HG02973 (cell line): ENCODE data around the gene NUP50.
"Not testable (repeated sequence)": the region's sequence is repeated elsewhere in the genome, so short reads cannot be mapped to it uniquely, and the experiment has no call there.

Experiments
- ATAC-seq: cut with Tn5 transposase; IDR thresholded peaks from one replicate; pipeline ENCODE4 v1.9.1; 2021; ENCODE audit warnings: moderate library complexity; ENCODE audit not compliant: unreplicated experiment

The NUP50 gene

DNA sequence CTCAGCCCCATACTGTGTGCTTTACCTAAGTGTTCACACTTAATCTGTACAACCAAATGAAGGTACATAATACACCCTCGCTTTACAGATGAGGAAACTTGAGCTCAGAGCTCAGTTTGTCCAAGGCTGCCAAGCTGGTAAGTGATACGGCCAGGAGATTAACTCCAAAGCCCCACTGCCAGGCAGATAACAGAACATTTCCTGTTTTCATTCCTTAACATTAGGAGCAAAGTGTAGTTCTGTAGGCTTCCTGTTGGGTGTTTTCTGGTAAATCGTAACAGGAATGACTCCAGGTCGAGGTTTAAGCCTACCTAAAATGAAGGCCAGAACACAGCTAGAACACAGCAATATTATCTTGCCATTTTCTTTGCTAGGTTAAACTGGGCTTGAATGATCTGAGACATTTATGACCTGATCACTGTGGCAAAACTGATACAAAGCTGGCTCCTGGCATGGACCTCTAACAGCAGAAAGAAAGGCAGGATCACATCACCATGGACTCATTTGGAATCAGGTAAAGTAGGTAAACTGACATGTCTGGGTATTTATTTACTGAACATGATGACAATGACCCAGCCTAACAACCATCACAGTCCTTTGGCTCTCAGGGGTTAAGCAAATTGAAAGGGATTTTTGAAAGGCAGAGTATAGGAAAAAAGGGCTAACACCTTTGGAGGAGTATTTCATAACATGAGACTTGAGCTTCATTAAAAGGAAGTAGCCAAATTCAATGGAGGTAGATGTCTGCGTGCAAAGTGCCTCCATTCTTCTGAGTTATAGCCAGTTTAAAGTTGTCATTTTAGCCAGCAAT lies 3.9 kb upstream of the NUP50 start:
- no peak for ATAC-seq

DNA sequence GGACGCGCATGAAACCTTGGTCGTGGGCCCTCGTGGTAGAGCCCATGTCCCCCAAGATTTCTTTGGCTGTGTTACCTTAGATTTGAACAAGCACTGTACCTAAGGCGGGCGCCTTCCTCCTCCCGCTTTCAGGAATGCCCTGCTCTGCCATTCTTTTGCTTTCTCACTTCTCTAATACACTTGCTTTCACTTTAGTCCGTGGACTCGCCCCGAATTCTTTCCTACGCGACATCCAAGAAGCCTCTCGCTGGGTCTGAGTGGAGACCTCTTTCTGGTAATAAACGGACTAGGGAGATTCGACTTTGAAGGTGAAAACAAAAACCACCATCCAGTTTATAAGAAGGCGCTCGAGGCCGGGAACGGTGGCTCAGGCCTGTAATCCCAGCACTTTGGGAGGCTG lies 1.2 kb upstream of the NUP50 start:
- ATAC-seq: no peak

DNA sequence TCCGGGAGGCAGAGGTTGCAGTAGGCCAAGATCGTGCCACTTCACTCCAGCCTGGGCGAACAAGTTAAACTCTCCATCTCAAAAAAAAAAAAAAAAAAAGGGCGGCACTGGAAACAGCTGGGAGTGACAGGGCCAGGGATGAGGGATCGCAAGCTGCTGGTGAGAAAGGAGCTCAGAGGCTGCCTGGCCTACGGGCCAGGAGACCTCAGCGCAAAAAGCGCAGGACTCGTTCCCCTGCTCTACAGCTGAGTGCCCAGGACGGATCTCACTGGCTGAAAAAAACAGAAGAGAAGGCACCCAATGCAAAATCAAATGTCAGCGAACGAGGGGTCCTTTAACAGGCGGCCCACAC lies 650 bp upstream of the NUP50 start:
- ATAC-seq: peak; percentile 2

DNA sequence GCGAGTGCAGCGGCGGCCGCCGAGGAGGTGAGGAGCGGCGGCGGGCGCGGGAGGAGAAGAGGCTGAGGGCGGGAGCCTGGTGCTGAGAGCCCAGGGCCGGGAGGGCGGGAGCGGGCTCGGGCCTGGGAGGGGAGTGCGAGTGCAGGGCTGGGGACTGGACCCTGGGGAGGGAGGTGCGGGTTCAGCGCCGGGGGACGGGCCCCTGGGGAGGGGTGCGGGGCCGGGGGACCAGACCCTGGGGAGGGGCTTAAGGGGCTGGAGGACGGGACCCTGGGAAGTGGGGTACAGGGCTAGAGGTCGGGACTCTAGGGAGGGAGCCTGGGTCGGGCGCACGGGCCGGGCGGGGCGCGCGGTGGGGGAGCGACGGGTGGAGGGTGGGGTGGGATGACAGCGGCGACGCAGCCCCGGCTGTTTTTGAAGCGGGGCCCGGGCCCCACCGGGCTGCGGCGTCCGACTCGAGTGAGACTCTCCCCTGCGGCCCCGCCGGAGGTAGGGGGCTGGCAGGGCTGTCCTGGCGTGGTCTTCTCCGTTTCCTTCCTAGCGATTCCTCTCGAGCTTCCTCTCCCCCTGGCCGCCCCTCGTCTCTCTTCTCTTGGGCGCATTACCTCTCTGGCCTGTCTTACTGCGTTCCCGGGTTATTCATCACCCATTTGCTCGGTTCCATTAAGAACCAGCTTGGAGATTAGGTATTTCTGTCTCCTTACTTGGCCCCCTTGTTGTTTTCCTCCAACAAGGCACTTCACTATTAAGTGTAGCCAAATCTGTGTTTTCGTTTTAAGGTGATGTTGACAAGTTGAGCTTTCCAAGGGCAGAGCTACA lies 754 bp downstream of the NUP50 start:
- ATAC-seq: peak; percentile 35

DNA sequence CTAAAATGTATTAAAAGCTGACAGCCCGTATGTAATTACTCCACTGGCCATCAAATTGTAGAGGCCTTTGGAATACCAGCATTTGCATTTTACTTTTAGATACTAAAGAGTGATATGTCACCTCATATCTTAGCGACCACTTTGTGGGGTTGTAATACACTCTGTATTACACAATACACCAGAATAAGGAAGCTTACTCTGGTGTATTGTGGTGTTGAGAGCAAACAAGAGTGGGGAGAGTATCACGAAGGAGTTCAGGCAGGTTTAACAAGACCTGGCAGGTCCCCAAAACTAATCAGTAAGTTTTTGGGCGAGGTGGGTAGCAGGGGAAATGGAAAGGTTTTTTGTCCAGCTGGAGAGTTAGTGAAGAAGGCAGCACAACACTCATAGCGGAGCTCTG lies 3.2 kb downstream of the NUP50 start:
- ATAC-seq: no peak

DNA sequence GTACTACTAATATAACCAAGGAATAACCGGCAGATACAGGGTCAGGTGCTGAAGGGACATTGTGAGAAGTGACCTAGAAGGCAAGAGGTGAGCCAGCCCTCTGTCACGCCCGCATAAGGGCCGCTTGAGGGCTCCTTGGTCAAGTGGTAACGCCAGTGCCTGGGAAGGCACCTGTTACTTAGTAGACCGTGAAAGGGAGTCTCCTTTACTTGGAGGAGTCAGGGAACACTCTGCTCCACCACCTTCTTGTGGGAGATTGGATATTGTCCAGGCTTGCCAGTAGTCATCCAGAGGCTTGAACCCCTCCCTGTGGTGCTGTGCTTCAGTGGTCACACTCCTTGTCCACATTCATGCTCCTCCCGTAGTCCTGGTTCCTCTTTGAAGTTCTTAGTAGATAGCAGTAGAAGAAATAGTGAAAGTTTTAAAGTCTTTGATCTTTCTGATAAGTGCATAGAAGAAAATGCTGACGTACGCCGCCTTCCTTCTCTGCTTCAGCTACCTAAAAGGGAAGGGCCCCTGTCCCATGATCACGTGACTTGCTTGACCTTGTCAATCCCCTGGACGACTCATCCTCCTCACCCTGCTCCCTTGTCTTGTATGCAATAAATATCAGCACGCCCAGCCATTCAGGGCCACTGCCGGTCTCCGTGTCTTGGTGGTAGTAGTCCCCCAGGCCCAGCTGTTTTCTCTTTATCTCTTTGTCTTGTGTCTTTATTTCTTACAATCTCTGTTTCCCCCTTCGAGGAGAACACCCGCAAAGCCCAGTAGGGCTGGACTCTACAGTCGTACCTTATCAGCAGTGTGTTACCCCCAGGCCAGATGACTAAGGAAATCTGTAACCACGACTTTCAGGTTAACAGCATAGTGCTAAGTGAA lies 6.1 kb downstream of the NUP50 start:
- no peak for ATAC-seq

DNA sequence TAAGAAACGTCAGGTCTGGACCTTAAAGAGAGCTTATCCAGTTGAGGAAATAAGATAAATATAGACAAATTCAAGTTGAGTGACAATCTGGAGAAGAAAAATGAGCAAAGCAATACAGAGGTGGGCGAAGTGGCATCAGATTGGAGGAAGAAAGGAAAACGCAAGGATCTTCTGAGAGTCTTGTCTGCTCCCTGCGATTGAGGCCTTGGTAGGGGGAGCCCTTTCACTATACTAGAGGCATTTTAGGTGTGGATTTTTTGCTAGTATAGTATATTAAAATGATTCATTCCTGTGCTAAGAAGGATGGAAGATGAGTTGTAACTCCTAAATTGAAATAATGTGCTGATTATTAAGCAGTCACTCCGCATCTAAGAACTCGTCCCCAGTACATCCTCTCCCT lies 8.1 kb downstream of the NUP50 start:
- ATAC-seq: no peak

DNA sequence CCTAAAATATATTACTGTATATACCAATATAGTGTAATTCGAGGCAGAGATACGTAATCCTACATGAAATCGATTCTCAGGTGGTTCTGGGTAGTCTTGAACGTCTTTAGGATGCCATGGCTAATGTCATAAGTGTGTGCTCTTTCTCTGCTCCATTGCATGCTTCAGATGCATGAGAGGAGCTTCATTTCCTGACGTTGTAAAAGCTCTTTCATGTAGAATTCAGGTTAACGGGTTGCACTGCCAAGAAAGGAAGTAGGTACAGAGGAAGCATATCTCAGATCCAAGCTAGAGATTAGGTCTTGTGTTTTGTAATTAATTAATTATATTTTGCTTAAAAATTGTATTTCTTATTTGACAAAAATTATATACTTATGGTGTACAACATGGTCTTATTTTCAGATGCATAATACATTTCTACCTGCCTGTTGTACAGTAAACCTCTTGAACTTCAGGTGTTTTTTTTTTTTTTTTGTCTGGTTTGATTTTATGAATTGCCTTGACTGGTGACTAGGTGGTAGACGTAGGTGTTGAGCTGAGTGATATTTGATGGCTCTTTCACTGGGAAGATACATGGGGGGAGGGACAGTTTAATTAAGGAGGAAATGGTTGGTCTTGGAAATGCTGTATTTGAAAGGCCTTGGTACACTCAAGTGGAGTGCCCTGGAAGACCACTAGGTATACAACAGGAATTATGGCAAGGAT lies 9.3 kb downstream of the NUP50 start:
- ATAC-seq: no peak

DNA sequence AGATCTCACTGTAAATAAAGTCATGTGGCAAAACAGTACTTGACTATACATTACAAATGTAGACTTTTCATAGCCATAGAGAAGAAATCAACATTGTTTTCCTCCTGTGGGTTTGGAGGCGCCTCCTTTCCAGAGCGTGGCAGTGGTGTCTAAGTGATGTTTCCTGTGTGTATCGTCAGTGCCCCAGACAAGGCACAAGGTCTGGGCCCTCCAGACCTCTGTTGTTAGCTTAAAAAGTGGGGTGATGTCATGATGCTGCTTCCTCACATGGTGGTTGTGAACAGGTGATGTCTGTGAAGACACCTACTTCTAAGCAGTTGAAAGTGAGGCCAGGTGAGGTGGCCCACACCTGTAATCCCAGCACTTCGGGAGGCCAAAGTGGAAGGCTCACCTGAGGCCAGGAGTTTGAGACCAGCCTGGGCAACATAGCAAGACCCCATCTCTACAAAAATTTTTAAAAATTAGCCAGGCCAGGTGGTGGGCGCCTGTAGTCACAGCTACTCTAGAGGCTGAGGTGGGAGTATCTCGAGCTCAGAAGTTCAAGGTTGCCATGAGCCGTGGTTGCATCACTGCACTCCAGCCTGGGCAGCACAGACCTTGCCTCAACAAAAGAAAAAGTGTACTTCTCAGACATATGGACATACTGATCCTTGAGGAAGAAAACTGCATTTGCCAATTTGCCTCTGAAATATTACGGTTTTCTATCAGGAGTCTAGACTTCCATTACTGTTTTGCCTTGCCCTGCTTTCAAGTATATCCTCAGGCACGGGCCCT lies 15.7 kb downstream of the NUP50 start:
- ATAC-seq: no peak

DNA sequence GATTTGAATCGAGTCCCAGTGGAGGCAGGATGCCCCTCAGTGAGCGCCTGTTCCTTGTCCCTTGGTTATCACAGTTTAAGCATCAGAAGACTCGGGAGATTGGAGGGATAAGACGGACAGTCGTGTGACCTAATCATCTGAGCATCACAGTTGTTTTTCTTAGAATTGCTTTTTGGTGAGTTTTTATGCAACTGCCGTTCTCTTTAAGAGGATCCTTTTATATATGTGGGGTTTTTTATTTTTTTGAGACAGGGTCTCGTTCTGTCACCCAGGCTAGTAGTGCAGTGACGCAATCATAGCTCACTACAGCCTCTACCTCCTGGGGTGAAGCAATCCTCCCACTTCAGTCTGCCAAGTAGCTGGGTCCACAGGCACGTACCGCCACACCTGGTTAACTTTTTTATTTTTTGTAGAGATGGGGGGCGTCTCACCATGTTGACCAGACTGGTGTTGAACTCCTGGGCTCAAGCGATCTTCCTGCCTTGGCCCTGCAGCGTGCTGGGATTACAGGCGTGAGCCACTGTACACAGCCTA lies 16.5 kb downstream of the NUP50 start:
- ATAC-seq: no peak

DNA sequence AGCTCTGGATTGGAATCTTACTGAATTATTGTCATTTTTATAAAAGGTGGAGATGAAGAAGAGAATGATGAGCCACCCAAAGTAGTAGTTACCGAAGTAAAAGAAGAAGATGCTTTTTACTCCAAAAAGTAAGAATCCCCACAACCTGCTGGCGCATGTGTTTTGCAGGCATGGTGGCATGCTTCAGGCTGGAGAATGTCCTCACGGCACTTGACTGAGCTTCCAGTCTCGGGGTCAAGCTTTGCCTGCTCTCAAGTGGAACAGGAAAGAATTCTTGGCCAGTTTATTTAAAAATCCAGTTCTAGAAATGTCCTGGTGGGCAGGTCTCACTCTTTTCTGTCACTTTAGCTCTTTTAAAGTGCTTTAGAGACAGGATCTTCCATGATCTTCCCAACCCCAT lies 17.5 kb downstream of the NUP50 start:
- no peak for ATAC-seq

DNA sequence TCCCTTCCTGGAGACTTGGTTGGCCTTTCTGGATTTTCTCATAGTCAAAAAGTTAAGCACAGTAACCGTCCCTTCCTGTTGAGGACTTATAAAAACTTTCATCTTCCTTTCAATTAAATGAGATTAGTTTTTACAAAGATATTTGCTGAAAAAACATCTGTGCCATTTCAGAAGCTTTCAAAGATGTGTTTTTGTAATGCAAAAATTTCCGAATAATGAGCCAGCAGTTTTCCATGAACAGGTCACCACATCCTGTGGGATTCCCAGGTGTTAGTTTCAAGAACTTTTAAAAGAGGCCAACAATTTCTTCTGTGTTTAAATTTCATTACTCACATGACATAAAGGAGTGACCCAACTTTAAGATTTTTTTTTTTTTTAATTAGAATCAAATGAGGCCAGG lies 18.0 kb downstream of the NUP50 start:
- no peak for ATAC-seq

DNA sequence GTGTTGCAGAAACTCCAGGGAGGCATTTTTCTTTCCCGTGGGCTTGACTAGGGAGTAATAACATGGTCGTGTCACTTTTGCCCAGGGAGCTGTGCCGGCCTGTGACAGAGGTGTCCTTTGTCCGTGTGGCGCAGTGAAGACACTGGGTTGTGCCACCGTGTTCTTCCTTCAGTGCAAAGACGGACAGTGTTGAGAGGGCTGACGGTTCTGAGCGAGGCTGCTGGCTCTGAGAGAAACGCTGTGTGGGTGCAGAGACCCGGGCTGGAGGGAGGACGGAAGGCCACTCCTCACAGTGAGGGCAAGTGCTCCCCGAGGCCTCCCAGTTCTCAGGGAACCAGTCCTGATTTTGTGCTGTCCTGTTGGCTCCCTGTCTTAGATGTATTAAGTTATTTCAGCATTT lies 20.2 kb downstream of the NUP50 start:
- ATAC-seq: no peak

DNA sequence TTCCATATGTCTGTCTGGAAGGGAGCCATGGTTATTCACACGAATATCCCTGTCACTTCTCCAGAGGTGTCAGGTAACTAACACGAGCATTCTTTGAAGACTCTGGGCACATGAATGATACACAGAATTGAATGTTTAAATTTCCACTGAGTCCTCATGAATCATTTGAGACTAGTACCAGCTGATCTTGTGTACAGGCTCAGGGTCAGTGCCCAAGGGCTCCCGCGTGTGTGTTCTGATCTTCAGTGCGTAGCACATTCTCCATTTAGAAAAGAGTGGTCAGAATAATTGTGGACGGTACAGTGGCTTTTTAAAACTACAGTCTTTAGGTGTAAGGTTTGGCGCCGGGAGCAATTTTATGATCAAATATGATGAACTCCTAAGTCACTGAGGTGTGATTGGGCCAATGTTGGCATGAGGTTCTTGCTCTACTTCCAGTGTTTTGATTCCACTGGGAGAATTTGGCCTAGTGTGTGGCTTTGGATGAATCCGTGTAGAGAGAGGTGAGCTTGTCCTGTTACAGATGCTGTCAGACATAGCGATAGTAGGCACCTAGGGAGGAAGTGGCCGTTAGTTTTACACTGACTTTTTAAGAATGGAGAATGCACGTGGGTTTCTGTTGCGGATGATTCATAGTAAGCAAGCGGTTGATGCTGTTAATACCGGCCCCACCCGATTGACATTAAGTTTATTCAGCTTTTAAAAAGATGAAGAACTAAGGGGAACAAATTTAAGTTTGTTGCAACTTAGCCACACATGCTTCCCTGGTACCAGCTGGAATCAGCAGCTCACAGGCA lies 22.2 kb downstream of the NUP50 start:
- ATAC-seq: no peak

DNA sequence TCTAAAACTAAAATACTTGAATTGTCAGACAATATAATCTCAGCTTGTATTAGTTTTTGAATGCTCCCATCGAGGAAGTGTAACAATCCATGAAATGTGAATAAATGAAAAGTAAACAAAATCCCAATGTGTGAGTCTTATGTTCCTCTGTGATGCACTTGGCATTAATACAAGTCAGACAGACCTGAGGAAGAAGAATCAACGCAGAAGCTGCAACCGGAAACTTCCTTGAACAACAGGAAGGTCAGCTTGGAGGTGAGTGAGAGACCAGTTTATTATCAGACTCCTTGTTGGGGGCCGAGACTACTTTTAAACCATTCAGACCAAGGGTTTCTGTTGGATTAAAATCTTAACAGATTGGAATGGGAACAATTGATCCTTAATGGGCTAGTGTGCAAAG lies 24.2 kb downstream of the NUP50 start:
- no peak for ATAC-seq

DNA sequence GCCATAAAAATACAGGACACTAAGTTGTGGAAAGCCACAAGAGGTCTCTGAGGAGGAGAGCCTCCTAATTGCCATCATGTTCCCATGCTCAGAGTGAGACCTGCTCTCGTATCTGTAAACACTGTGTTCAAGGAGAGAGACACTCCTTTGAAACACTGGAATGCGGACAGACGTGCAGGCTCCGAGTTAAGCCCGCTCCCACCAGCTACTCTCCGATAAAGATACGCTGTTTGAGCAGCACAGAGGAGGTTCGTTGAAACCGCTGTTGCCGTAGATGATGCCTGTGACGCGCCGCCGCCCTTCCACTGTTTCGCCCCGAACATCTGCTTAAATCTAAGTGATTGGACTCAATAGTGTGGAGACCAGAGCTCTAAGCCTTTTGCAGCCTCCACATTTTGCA lies 25.1 kb downstream of the NUP50 start:
- no peak for ATAC-seq

DNA sequence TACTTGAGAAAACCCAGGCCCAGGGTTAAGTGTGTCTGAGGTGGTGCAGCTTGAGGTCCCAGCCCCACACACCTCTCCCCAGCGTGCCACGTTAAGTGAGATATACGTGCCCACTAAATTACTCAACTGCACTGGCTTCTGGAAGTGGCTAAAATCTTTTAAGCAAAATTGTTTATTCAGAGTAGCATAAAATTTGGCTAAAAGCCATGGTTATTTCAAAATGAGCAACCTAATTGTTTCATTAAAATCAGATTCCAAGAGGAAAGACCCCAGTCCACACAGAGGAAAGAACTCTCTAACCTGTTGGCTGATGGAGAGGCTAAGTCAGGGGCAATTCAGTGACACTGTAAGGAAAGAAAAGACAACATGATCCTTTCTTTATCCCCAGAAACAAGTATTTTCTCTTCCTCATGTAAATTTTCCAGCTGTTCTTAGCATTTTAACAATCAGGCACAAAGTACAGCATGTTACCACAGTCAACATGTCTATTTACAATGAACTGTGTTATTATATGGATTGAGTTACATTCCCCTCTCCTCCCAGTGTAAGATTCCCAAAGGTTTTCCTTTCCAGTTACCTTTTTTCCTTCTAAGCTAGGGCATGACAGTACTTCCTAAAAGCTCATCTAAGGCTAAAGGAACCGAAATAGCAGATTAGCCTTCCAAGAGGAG lies 26.6 kb downstream of the NUP50 start:
- ATAC-seq: no peak

DNA sequence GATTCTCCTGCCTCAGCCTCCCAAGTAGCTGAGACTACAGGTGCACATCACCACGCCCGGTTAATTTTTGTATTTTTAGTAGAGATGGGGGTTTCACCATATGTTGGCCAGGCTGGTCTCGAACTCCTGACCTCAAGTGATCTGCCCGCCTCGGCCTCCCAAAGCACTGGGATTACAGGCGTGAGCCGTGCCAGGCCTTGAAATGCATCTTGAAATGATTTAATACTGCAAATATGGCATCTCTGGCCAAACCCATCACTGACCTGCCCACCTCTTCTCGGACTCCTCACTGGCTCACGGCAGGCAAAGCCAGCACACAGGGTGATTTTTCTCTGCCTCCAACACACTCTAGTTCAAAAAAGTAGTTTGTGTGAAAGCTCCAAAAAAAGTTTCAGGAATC lies 28.0 kb downstream of the NUP50 start:
- not testable (repeated sequence) for ATAC-seq
